GM21723 (cell line): ENCODE data around the gene RXRA.

Source experiments
- ATAC-seq: cut with Tn5 transposase; IDR thresholded peaks from one replicate; pipeline ENCODE4 v1.9.1; 2021; ENCODE audit warnings: mild to moderate bottlenecking, moderate library complexity; ENCODE audit not compliant: unreplicated experiment

Gene RXRA

DNA sequence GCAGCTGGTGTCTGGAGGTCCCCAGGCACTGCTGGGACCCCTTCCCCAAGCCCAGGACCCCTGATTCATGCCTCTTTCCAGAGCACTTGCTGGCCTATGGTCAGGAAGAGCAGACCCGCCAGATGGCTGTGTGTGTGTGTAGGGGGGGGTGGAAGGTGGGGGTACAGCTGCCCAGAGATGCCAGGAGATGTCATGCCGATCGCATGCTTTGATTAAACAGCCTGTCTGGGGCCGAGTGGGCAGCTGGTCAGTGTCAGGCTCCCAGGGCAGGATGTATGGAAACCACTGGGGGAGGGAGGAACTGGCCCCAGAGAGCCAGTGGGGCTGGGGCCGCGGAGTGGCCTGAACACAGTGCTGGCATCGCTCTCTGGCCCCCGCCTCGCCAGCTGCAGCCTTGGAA, 23.7 kb downstream of the RXRA start:
- ATAC-seq, result no peak

DNA sequence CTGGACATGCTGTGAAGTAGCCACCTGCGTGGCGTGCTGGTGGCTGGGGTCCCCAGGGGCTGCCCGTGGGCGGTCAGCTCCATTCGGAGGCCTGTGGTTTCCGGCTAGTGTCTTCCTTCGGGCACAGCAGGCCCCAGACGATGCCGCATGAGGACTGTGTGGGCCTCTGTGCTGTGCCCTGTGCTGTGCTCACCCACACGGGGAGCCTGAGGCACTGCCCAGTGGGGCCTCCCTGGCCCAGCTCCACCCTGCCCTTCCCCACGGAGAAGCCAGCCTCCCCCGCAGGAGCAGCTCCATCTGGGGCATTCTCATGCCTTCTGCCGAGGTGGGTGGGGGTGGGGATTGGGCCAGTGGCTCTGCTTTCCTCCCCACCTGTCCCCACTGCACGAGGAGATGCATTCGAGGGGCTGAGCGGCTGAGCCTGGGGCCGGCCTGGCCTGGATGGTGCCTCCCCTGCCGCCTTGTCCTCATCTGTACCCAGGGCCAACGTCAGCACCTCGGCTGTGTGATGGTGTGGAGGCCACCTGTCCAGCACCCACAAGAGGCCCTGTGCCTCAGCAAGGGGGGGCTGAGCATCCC, 24.2 kb downstream of the RXRA start:
- ATAC-seq, result no peak

DNA sequence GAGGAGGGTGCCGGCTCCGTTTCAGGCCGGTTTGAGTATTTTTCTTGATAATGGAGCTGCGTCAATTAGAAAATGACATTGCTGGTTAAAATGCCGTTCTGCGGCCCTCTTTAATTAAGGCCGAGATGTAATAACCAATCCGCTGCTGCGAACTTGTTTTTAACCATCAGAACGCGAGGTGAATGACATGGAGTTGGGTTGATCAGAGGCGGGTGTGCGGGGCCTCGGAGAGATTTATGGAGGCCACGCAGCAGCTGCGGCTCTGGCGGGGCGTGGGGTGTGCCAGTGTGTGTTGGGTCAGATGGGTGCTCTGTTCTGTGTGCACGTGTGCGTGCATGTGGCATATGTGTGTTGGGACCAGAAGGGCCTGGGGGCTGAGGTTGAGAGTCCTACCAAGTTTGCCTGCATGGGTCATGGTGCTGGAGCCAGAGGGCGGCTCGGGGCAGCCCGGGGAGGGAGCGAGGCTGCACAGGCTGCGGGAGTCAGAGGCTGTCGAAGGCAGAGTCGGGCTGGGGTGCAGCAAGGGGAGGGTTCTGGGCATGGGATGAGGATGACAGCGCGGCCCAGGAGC, 25.4 kb downstream of the RXRA start:
- no peak for ATAC-seq

GRCh38 chr9:134352247-134352933, 26.1 kb downstream of the RXRA start:
- no peak for ATAC-seq

DNA sequence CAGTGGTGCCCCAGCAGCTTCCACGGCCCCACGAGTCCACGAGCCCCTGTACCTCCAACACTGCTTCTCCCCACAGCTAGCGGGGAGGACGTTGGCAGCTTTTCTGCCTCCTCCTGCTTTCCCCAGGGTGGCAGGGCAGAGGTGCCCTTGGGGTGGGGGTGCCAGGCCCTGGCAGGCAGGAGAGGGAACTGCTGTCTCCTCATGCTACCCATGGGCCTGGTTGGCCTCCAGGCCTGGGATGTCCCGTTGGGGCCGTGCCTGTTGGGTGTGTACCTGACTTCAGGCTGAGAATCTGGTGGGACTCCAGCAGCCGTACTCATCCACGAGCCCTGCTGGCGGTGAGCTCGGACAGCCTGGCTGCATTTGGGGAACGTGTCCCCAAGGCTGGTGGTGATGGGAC, 27.3 kb downstream of the RXRA start:
- no peak for ATAC-seq

- ATAC-seq, result no peak
These were observed 28.9 kb downstream of the RXRA start for GRCh38 chr9:134355158-134355557.

- no peak for ATAC-seq
These were observed 29.5 kb downstream of the RXRA start for GRCh38 chr9:134355561-134356279.

GRCh38 chr9:134356496-134357470, 30.5 kb downstream of the RXRA start:
- no peak for ATAC-seq

- ATAC-seq, result no peak
These were observed 31.4 kb downstream of the RXRA start for GRCh38 chr9:134357631-134358025.

GRCh38 chr9:134358026-134358661, 31.9 kb downstream of the RXRA start:
- no peak for ATAC-seq

GRCh38 chr9:134358662-134359319, 32.5 kb downstream of the RXRA start:
- no peak for ATAC-seq

DNA sequence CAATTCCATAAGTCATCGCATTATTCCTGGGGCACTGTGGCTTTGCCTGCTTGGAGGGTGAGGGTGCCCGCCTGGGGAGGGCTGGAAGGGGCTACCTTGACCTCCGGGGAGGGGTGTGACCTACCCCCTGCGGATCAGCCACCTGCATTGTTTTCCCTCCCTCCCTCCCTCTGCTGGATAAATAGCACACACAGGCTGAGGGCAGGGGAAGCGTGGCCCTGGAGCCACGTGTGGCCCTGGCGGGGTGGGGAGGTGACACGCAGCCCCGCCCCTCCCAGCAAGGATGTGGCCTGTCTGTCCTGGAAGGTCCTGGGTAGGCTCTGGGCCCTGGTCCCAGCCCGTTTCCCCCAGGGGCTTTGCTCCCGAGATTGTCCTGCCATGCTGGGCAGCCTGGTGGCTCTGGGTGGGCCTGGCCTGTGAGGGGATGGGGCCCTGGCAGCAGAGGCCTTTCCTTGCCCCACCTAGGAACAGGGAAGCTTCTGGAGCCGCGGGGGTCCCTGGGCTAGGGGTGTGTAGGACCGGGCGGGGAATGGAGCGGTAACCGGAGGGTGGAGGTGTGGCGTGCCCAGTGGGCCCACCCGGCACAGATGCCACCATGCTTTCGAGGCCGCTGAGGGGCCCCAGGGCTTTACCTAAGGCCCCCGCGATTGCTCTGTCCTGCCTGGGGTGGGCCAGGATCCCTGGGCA, 33.4 kb downstream of the RXRA start:
- ATAC-seq, result no peak

- ATAC-seq, result no peak
These were observed 34.0 kb downstream of the RXRA start for GRCh38 chr9:134360180-134360759.

- no peak for ATAC-seq
These were observed 34.6 kb downstream of the RXRA start for GRCh38 chr9:134360897-134361296.

GRCh38 chr9:134361426-134361825, 35.2 kb downstream of the RXRA start:
- no peak for ATAC-seq

- no peak for ATAC-seq
These were observed 35.7 kb downstream of the RXRA start for GRCh38 chr9:134361843-134362414.

DNA sequence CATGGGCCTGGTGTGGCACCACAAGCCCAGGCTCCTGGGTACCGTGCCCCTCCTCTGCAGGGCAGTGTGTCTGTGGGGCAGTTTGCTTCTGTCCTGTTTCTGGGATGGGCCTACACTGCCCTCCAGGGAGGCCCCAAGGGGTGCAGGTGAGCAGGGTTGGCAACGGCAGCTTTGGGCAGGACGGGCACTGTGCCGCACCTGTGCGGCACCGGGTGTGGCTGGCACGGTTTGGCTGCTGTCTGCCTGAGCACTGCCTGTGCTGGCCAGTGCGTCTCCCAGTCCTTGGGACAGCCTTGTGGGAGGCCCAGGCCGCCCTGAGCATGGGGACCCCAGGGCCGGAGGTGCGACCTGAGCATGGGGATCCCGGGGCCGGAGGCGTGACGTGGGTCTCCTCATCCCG, 37.2 kb downstream of the RXRA start:
- no peak for ATAC-seq

DNA sequence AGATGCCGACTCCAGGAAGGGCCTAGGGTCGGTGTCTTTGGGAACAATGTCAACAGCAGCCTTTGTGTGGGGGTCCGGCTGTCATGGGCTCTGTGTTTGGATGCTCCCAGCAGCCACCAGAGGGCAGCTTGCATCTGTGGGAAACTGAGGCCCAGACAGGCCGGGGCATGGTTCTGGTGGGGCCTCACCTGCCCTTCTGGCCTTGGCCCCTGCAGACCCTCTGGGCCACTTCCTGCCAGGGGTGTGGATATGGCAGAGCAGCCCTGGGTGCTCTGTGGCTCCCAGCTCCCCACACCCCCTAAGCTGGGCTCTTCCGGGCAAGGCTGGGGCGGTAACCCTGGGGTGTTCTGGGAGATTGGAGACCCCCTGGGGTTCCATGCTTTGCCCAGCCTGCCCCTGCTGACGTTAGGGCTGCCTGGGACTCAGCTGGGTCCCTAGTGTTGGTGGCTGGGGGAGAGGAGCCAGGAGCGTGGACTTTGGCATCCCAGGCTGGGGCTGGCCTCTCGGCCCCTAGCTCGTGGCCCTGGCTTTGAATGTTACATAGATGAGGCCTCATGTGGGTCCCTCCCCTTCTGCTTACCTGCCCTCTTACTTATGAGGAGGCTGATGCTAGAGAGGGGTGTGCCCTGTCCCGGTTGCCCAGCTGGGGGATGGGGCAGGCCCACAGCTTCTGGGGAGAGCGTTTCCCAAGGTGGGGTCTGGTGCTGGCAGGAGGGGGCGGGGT, 38.3 kb downstream of the RXRA start:
- no peak for ATAC-seq
